Natural killer cell treated with Interleukin-12 subunit alpha and Interleukin-12 subunit beta and Interleukin-15 and Interleukin-18, amount 100 ng/mL, for 72 hours (primary cell): ENCODE results near the gene PPP1R13B. TPM values are rescaled to one million over a fixed set of nuclear protein-coding genes. Genes with fewer than 3 reads are reported as not detected.

Source experiments
- ATAC-seq, 2 donors: fragments of 150-1000 bp; cut with Tn5 transposase in 1 of 2; sonication (Bioruptor Pico), chemical (Tn5 transposase) in 1 of 2; 2 replicates each; pipeline ENCODE4 v1.10.0; 2021
- DNase-seq: peaks from one replicate; pipeline ENCODE4 v3.0.0; 2022; ENCODE audit warnings: low spot score
- H3K27ac Mint-ChIP-seq, 2 donors: 1 replicate in 1 of 2; 2 replicates in 1 of 2; pipeline ENCODE4 v1.8.0; 2022; ENCODE audit warnings: mixed read lengths in 2 of 2, mild to moderate bottlenecking in 1 of 2, moderate library complexity in 1 of 2
- H3K27me3 Mint-ChIP-seq, 2 donors: 1 replicate in 1 of 2; 2 replicates in 1 of 2; pipeline ENCODE4 v1.8.0; 2022; ENCODE audit warnings: mixed read lengths in 2 of 2
- H3K36me3 Mint-ChIP-seq: one replicate; pipeline ENCODE4 v1.8.0; 2022; ENCODE audit warnings: mixed read lengths
- H3K4me1 Mint-ChIP-seq, 2 donors: 1 replicate in 1 of 2; 2 replicates in 1 of 2; pipeline ENCODE4 v1.8.0; 2022; ENCODE audit warnings: low read depth in 2 of 2, mixed read lengths in 2 of 2, mild to moderate bottlenecking in 1 of 2
- H3K4me3 Mint-ChIP-seq: one replicate; pipeline ENCODE4 v1.8.0; 2022; ENCODE audit warnings: mixed read lengths
- H3K9me3 Mint-ChIP-seq: 2 replicates; pipeline ENCODE4 v1.8.0; 2022; ENCODE audit warnings: mixed read lengths
- total RNA-seq, 2 donors: library from RNA; stranded (reverse); gene quantifications; one replicate each; pipeline ENCODE4 v1.2.3, GENCODE V29; 2022

Gene PPP1R13B
- total RNA-seq, 2 donors from 2014 or later, result 14.4 to 25.7 TPM

DNA sequence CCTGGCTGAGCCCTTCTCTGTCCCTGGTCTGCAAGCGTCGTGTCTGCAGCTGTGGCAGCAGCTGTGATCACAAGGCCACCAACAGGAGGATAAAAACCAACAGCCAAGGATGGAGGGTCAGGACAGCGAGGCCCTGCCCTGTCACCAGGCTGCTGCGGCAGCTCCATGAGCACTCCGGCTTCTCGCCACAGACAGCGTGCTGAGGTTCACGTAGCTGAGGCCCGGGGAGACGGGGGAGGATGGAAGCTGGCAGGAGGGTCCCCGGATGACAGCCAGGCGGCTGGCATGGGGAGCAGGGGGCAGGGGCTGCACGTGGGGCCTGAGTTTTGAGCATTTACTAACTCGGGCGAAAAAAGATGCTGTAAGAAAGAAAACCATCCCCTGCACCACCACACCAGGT lies 137.6 kb downstream of the PPP1R13B start:
- Mint-ChIP-seq H3K9me3 (no peaks in the 10 kb centered on the region), H3K36me3 (no peaks in the 10 kb centered on the region), H3K27ac (no peak overlapping the region), H3K4me3 (no peak overlapping the region), H3K27me3 (no peaks in the 10 kb centered on the region), H3K4me1 (peaks cover 0 to 13% of the 10 kb centered on the region in 2 donors)
- DNase-seq, result no peak
- no peak for ATAC-seq

DNA sequence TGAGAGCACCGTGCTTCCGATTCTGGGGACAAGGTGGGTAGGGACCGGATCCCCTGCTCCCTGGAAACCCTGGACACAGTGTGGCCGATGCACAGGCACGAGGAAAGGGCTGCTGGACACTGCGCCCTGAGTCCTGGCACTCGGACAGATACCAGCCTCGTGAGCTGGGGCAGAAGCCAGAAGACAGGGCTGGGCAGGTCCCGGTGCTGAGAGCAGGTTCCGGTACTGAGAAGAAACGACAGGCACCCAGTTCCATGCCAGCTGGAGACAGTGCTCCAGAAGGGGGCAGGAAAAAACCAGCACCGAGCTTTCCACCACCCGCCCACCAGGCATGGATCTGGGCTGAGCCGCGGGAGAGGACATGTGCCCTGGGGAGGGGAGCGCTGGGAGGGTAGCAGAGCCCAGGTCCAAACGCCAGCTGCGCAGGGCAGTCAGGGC lies 138.6 kb downstream of the PPP1R13B start:
- H3K9me3 Mint-ChIP-seq, result no peaks in the 10 kb centered on the region
- H3K4me1 Mint-ChIP-seq, result peaks cover 0 to 12% of the 10 kb centered on the region in 2 donors
- H3K27ac Mint-ChIP-seq, result no peak overlapping the region
- ATAC-seq (no peak), DNase-seq (no peak)
- no peak overlapping the region for H3K4me3 Mint-ChIP-seq
- H3K36me3 Mint-ChIP-seq, result no peaks in the 10 kb centered on the region
- no peaks in the 10 kb centered on the region for H3K27me3 Mint-ChIP-seq

DNA sequence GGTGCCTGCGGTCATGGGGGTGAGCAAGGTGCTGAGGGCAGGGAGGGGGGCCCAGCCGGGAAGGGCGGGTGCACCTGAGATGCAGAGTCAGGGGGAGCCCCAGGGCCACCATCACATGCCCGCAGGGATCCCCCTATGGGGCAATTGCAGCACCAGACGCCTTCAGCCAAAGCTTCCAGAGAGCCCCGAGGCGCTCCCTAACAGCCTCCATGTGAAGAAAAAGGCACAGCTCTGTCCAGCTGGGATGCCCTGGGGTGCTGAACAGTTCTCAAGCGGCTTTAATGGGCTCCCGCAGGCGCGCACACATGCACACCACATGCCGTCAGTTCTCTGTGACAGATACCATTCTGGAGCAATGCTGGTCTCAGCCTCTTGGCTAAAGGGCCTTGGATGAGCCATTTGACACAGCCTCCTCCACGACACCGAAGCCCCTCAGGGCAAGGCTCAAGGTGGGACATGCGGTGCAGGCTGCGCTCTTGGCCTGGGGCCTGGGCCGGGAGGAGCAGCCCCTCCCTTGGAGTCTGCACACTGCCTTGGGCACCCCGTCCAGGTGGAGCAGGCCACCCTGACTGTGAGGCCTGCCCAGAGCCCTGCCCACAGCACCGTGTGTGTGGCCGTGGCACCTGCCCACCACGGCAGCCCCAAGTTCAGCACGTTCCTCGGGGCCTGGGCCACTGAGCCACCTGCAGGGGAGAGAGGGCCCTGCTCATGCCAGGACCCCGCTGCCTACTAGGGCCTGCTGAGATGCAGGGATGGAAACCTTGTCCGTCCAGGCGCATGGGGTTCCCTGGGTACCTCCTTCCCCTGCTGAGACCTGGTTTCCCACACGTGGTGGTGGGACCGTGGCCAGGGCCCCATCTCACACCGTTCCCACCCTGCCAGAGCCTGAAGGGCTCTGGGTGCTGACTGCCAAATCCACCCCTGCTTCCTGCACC lies 139.8 kb downstream of the PPP1R13B start:
- Mint-ChIP-seq H3K4me3 (no peak overlapping the region), H3K4me1 (peaks cover 0 to 13% of the 10 kb centered on the region in 2 donors), H3K36me3 (no peaks in the 10 kb centered on the region), H3K27ac (no peak overlapping the region), H3K9me3 (no peaks in the 10 kb centered on the region), H3K27me3 (no peaks in the 10 kb centered on the region)
- peak in 1 of 2 donors; percentile 11 for ATAC-seq
- DNase-seq, result no peak

DNA sequence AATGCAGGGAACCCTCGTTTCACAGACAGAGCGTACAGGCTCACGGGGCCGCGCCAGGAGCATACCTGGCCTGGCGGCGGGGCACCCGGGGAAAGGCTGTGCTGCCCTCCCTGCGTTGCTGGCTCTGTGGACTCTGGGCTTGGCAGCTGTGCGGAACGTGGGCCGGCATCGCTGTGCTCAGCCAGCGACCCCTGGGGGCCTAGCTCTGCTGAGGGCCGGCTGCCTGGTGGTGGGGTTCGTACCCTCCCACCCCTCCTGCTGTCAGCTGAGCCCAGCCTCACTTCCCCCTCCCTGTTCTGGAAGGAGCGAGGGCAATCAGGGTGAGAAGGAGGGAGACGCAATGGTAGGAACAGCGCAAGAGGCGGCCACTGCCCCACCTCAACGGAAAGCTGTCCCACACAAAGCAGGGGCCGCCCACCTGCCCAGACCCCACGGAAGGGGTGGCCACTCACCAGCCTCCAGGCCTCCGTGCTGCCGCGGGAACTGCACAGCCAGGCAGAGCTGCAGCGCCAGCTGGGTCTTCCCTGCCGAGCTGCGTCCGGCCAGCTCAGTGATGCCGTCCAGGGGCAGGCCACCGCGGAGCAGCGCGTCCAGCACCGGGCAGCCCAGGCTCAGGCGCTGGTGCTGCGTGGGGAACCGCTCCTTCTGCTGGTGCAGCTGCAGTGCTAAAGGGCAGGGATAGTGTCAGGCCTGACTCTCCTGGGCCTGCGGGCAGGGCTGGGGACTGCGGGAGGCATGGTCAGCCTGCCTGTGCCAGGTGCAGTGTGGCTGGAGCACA lies 140.6 kb downstream of the PPP1R13B start:
- Mint-ChIP-seq H3K4me3 (no peak overlapping the region), H3K27ac (no peak overlapping the region), H3K36me3 (no peaks in the 10 kb centered on the region), H3K4me1 (peaks cover 0 to 15% of the 10 kb centered on the region in 2 donors), H3K27me3 (no peaks in the 10 kb centered on the region), H3K9me3 (no peaks in the 10 kb centered on the region)
- ATAC-seq (no peak), DNase-seq (no peak)

DNA sequence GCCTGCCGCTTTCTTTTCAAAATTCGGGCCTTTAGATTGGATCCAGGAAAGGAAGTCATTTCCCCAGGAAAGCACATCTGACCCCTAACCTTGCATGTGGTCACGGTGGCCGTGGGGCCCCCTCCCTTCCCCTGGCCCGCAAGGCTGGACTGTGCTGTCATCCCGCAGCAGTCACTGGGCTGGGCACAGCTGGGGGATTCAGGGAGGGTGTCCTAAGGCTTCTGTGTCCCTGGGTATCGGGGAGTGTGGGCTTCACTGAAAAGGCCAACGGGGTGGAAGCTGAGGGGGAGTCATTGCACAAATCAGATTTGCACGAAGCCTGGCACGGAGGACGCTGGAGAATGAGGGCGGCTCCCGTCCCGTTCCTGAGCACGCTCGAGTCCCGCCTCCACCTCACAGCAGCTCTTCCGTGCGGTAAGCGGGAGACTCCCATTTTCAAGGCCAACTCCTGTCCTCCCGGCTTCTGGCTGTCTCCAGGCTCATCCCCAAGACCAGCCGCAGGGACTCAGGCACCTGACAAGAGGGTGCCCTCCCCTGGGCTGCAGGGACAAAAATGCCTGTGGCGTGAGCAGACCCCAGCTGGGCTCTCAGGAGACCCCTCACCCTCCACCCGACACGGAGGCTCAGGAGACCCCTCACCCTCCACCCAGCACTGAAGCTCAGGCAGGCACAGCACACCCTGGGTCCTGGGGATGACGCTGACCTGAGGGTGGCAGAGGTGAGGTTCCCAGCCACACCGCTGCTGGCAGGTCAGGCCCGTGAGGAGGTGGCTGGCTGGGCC lies 141.7 kb downstream of the PPP1R13B start:
- Mint-ChIP-seq H3K27me3 (no peaks in the 10 kb centered on the region), H3K4me1 (peaks cover 0 to 15% of the 10 kb centered on the region in 2 donors), H3K27ac (peak overlapping the region in 1 of 2 donors; percentile 49), H3K9me3 (no peaks in the 10 kb centered on the region), H3K4me3 (no peak overlapping the region), H3K36me3 (no peaks in the 10 kb centered on the region)
- no peak for DNase-seq
- ATAC-seq, result no peak

DNA sequence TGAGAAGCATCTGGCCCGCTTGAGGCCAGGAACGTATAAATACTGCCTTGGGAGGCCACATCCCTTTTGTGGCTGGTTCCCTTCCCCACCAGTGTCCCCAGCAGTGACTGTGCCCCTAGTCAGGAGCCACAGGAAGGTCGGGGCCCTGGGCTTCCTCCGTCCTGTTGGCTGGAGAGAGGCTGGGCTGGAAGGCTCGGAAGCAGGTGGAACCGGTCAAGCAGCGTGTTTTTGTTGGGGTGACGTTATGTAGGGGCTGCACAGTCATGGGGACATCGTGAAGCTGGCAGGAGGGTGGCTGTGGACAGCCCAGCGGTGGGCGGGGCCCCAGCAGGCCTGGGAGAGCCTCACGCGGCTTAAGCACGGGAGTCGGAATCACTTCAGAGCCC lies 142.3 kb downstream of the PPP1R13B start:
- Mint-ChIP-seq H3K27ac (peak overlapping the region in 1 of 2 donors; percentile 49), H3K27me3 (no peaks in the 10 kb centered on the region), H3K36me3 (no peaks in the 10 kb centered on the region), H3K9me3 (no peaks in the 10 kb centered on the region), H3K4me1 (peaks cover 0 to 15% of the 10 kb centered on the region in 2 donors), H3K4me3 (no peak overlapping the region)
- ATAC-seq (no peak), DNase-seq (no peak)

DNA sequence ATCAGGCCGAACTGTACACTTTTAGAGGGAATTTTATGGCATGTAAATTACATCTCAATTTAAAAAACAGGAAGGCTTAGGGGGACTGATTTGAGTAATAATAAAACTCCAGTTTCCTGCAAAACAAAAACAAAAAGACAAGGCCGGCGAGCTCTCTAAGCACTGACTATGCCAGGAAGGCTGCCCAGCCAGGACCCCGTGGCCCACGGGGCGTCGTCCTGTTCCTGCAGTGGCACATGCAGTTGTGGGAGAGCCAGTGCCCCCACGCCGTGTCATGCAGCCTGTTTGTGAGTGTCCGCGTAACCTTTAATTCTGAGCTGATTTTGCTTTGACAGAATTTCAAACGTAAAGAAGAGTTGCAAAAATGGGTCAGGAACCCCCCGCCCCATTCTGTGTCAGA lies 142.7 kb downstream of the PPP1R13B start:
- no peaks in the 10 kb centered on the region for H3K27me3 Mint-ChIP-seq
- H3K27ac Mint-ChIP-seq, result peak overlapping the region in 1 of 2 donors; percentile 49
- H3K36me3 Mint-ChIP-seq, result no peaks in the 10 kb centered on the region
- H3K9me3 Mint-ChIP-seq, result no peaks in the 10 kb centered on the region
- H3K4me1 Mint-ChIP-seq, result peaks cover 0 to 17% of the 10 kb centered on the region in 2 donors
- ATAC-seq, result no peak
- H3K4me3 Mint-ChIP-seq, result no peak overlapping the region
- no peak for DNase-seq

DNA sequence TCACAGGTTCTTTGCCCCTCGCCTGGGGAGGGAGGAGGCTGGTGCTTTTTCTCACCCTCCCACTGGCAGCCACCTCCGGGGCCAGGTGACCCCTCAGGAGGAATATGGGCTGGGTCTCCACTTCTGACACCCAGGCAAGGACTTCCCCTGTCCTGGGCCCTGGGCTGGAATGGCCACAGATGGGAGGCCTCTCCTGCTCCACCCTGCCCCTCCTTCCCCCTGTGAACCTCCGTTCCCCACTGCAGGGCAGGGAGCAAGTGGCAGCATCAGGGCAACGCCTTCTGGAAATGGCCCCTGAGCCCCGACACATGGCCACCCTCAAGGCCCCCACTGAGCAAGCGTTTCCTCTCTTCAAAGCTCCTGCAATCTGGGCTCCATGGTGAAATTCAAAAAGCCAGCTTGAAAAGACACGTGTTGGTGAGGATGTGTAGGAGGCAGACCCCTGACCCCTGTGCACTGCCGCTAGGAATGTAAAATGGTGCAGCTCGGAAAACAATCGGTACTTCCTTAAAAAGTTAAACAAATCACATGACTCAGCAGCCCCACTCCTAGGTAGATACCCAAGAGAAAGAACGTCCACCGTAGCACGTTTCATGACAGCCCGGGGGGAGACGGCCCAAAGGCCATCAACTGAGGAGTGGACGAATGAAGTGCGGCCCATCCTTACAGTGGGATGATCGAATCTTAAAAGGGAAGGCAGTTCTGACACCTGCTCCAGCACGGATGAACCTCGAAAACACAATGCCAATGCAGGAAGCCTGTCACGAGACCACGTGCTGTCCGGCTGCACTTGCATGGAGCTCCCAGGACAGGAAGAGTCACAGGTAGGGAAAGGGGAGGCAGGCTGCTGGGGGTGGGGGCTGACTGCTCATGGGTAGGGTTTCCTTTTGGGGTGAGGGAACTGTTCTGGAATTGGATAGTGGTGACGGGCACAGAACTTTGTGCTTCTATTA lies 143.7 kb downstream of the PPP1R13B start:
- Mint-ChIP-seq H3K9me3 (no peaks in the 10 kb centered on the region), H3K27me3 (no peaks in the 10 kb centered on the region), H3K36me3 (no peaks in the 10 kb centered on the region), H3K4me1 (peaks cover 0 to 15% of the 10 kb centered on the region in 2 donors), H3K4me3 (no peak overlapping the region), H3K27ac (peak overlapping the region; percentile 43 to 47)
- ATAC-seq, result no peak
- no peak for DNase-seq

DNA sequence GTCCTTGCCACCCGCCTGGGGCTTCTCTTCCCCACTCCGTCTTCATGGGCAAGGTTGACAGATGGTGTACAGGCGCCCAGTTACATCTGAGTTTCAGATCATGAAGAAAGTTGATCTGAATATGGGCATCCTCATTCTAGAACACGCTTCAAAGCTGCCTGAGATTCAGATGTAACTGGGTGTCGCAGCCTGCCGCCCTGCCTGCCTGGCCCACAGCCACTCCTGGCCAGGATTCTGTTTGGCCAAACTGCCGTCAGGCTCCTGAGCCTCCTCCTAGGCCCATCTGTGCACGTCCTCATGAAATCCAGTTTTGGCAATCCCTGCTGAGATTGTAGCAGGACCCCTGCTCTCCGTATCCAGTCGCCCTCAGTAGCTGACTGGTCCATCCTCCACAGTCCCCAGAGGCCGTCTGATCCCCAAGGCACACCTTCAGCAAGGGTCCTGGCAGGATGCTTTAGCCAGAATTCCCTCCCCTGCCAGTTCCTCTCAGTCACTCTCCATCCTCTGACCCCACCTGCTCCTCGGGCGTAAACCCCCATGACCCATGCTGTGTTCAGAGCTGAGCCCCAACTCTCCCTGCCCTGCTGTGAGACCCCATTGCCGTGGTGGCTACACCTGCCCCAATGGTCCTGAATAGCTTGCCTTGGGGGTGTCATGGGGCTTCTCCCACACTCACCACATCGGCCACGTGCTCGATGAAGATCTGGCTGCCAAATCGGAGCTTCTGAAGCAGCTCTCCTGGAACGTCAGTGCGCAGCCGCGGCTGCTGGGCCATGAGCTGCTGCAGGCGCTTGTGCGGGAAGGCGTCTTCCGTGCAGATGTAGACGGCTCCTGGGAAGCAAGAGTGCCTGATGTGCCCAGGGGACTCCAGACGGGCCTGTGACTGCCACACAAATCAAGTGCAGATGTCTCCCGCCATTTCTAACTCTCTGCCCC lies 144.6 kb downstream of the PPP1R13B start:
- H3K27me3 Mint-ChIP-seq, result no peaks in the 10 kb centered on the region
- H3K27ac Mint-ChIP-seq, result no peak overlapping the region
- H3K4me3 Mint-ChIP-seq, result no peak overlapping the region
- DNase-seq (peak; percentile 55), ATAC-seq (no peak)
- H3K9me3 Mint-ChIP-seq, result no peaks in the 10 kb centered on the region
- H3K4me1 Mint-ChIP-seq, result peaks cover 0 to 17% of the 10 kb centered on the region in 2 donors
- no peaks in the 10 kb centered on the region for H3K36me3 Mint-ChIP-seq

DNA sequence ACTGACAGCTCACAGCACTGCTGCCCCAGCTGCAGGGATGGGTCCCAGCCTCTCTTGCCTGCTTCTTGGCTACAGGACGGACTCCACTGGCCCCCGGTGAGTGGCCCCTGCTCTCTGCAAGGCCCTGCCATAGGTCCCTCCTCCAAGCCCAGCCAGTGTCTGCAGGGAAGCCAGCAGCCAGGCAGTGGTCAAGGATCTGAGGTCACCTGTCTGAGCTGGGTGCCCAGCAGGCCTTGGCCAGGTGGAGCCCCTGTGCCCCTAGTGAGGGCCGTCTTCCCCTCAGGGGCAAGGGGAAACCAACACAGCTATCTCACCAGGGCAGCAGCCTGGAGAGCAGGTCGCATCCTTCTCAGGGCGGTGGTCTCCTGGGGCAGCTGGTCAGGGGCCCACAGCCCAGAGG lies 145.3 kb downstream of the PPP1R13B start:
- peaks cover 0 to 20% of the 10 kb centered on the region in 2 donors for H3K4me1 Mint-ChIP-seq
- no peak overlapping the region for H3K4me3 Mint-ChIP-seq
- peak; percentile 39 for DNase-seq
- ATAC-seq, result no peak
- H3K27me3 Mint-ChIP-seq, result no peaks in the 10 kb centered on the region
- H3K27ac Mint-ChIP-seq, result no peak overlapping the region
- no peaks in the 10 kb centered on the region for H3K36me3 Mint-ChIP-seq
- H3K9me3 Mint-ChIP-seq, result no peaks in the 10 kb centered on the region

DNA sequence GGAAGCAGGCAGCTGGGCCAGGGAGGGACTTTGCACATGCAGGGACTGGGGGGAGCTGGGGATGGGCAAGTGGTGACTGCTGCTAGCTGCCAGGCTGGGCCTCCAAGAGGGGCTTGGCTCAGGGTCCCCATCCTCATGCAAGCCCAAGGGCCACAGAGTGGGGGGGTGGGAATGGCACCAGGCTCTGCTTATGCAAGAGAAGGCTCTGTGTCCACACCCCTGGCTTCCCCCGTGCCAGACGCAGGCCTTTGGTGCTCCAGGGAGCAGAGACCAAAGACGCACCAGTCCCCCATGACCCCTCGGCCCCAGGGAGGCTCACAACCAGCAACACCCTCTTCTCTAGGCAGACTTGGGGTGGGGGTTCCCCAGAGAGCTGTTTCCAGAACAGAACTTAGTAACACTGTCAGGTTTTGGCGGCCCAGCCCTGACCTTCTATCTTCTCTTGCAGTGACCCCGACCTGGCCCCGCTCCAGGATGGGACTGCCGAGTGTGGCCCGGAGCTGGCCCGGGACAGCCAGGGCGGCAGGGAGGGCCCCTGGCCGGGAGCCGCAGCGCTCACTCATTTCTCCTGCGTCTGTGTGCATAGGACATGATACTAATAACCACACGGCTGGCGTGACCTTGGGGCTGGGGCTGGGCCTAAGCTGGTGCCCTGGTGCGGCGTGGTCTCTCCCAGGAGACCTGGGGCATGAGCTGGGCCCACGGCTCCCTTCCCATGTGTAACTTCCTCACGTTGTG lies 146.5 kb downstream of the PPP1R13B start:
- no peaks in the 10 kb centered on the region for H3K27me3 Mint-ChIP-seq
- no peaks in the 10 kb centered on the region for H3K9me3 Mint-ChIP-seq
- H3K4me3 Mint-ChIP-seq, result no peak overlapping the region
- ATAC-seq (no peak), DNase-seq (peak; percentile 57)
- H3K27ac Mint-ChIP-seq, result no peak overlapping the region
- H3K4me1 Mint-ChIP-seq, result peaks cover 0 to 26% of the 10 kb centered on the region in 2 donors
- H3K36me3 Mint-ChIP-seq, result no peaks in the 10 kb centered on the region
